Stimulated activated CD8-positive, alpha-beta memory T cell treated with anti-CD3 and anti-CD28 coated beads, Interleukin-7, amount 100 ng/mL, for 4 hours (primary cell): ENCODE results near the gene TTLL12.

Source experiments
- DNase-seq, 2 donors: peaks; one replicate each; pipeline ENCODE4 v3.0.0-alpha.2; 2020; ENCODE audit warnings: low read depth in 2 of 2

Gene TTLL12

GRCh38 chr22:43127166-43127908 is 59.6 kb downstream of the TTLL12 start:
- no peak for DNase-seq

DNA sequence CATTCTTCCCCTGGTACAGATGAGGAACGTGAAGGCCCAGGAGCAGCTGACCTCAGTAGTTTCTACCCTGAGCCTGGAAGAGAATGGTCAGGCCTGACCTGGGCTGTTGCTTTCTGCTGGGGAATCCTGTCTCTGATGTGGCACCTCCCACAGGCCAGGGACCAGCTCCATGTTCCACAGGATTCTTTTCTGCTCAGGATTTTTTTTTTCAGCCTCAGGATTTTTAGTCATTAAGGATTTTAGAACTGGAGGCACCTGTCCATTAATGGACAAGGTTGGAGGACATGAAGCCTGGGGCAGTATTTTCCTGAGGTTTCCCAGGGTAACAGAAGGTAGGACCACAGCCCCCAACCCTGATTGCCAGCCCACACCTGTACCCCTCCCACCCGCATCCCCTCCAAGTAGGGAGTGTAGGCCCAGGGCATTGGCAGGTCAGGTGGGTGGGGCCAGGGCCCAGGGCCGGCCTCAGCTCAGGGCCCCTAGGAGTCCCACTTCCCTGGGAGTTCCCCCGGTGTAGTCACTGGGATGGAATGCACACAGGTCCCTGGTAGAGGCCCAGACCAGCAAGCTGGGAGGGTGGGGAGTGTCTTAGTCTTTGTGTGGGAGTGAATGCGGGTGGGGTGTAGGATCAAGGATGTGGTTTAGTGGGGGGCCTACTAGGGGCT is 60.3 kb downstream of the TTLL12 start:
- DNase-seq = no peak

DNA sequence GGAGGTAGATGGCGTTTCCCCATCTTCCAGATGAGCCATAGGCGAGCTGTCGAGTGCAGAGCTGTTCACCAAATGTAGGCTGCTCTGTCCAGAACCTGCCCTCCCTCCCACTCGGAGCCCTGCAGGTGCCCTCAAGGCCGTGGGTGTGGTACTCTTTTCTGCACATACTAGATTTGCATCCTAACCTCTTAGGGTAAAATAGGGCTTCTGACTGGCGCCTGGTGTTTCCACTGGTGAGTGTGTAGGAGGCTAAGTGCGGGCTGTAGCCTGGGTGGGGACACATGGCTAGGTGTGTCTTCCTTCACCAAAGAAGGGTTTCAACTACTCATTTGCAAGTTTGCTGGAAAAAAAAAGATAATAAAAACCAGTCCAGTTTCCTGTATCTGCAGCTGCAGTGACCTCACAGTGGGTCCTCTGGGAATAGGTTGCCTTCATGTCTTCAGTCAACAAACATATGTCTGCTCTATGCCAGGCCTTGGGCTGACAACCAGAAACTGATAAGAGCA is 67.9 kb downstream of the TTLL12 start:
- no peak for DNase-seq

DNA sequence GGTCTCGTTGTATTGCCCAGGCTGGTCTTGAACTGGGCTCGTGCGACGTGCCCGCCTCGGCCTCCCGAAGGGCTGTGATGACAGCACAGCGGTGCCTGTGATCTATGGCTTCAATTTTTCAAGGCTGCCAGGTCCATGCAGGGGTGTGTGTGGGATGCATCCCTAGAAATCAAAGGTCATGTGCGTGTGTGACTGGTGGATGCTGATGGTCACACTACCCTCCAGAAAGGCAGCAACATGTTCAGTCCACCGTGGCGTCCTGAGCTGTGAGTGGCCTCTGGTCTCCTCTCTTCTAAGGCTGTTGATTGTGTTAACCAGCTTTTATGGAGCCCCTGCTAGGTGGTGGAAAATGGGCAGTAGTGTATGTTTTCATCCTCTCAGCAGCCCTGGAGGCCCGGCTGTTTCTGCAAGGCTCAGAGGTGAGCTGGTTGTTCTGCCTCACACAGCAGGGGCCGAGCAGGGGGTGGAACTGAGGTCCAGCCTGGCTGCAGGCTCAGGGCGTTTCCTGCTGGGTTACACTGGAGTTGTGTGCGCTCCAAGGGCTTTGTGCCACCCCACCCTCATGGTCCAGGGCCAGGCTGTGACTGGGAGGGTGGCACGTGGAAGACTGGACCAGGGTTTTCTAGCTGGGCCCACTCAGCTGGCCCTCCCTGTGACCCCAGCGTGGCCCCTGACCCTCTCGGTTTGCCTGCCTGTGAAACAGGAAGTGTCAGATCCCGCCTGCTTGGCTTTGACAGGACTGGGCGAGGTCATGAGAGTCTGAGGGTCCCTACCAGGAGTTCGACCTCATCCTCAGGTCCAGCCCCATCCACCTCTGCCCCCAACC is 68.7 kb downstream of the TTLL12 start:
- DNase-seq = no peak

DNA sequence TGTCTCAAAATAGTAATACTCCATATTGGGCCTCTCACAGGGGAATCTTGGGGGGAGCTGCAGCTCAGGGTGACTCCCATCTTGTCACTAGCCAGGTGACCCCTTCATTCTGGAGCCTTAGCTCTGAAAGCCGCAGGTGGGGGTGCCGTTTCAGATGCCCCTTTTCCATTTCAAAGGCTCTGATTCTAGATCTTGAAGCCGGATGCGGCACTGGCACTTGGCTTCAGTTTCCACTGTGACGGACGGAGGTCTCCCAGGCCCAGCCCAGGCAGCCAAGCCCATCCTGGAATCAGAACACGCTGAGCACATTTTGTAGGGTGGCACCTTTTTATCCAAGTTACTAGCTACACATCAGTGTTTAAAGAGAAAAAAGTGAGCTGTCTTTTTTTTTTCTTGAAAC is 70.0 kb downstream of the TTLL12 start:
- no peak for DNase-seq
